ENCODE measurements around the gene TRPV3. TPM values are rescaled to one million over a fixed set of nuclear protein-coding genes. Genes with fewer than 3 reads are reported as not detected.

TRPV3 gene
- total RNA-seq, 3 donors from 2014 or later (not counting 1 experiment from before 2014, with no cell fraction given) = 5.6 to 10.3 (median 7.6) TPM

DNA sequence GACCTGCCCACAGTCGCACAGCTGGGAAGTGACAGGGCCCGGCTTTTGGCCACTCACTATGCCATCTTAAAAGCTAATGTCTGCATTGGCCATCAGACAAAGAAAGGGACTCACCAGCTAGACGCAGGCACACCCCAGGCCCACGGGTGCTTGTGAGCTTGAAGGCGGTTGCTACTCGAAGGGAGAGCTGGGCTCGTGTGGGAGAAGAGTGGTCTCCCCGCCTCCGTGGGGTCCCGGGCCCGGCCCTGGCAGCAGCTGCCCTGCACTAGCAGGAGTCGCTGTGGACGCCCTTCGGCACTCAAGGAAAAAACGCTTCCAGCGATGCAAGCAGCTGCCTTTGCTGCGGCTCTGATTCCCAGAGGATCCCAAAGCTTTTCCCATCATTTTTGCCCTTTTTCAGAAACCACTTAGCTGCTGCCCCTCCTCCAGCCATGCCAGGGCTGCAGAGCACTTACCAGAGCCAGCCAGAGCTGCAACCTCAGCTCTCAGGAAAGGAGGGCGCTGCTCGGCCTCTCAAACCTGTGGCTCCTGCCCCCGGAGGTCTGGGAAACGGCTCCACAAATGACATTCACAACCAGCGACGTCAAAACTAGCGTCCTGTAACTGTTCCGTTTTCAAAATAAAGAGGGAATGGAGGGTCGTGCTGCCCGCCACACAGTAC lies 39.3 kb upstream of the TRPV3 start:
- DNase-seq (no peak), ATAC-seq (no peak)
- intact Hi-C loops (cut with micrococcal nuclease) = no loop called here
- no peak overlapping the region for H3K27ac ChIP-seq (ENCODE audit: low read length)
- H3K36me3 ChIP-seq (ENCODE audit: control insufficient read depth, insufficient read depth, low read length) = no peaks in the 10 kb centered on the region
- TF ChIP-seq, protein P1, sequence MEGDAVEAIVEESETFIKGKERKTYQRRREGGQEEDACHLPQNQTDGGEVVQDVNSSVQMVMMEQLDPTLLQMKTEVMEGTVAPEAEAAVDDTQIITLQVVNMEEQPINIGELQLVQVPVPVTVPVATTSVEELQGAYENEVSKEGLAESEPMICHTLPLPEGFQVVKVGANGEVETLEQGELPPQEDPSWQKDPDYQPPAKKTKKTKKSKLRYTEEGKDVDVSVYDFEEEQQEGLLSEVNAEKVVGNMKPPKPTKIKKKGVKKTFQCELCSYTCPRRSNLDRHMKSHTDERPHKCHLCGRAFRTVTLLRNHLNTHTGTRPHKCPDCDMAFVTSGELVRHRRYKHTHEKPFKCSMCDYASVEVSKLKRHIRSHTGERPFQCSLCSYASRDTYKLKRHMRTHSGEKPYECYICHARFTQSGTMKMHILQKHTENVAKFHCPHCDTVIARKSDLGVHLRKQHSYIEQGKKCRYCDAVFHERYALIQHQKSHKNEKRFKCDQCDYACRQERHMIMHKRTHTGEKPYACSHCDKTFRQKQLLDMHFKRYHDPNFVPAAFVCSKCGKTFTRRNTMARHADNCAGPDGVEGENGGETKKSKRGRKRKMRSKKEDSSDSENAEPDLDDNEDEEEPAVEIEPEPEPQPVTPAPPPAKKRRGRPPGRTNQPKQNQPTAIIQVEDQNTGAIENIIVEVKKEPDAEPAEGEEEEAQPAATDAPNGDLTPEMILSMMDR (IDR thresholded peaks at IDR 0.05) = no peak
- no peak overlapping the region for H3K27ac Mint-ChIP-seq
- no peaks in the 10 kb centered on the region for H3K27me3 ChIP-seq (ENCODE audit: control insufficient read depth, insufficient read depth, low read length)
- no peaks in the 10 kb centered on the region for H3K27me3 Mint-ChIP-seq (ENCODE audit: low read depth in 2 of 2)
- H3K4me1 ChIP-seq (ENCODE audit: control insufficient read depth, insufficient read depth, low read length) = no peaks in the 10 kb centered on the region
- no peaks in the 10 kb centered on the region for H3K9me3 Mint-ChIP-seq
- no peak overlapping the region for H3K4me3 ChIP-seq (ENCODE audit: low read length)
- WGBS (ENCODE audit: insufficient coverage) = 96% methylated on average over 27 of the region's 27 CpGs
- no peaks in the 10 kb centered on the region for H3K4me1 Mint-ChIP-seq
- no peaks in the 10 kb centered on the region for H3K9me3 ChIP-seq (ENCODE audit: control insufficient read depth, insufficient read depth, low read length)
- no peak overlapping the region for H3K4me3 Mint-ChIP-seq
- no peaks in the 10 kb centered on the region for H3K36me3 Mint-ChIP-seq

DNA sequence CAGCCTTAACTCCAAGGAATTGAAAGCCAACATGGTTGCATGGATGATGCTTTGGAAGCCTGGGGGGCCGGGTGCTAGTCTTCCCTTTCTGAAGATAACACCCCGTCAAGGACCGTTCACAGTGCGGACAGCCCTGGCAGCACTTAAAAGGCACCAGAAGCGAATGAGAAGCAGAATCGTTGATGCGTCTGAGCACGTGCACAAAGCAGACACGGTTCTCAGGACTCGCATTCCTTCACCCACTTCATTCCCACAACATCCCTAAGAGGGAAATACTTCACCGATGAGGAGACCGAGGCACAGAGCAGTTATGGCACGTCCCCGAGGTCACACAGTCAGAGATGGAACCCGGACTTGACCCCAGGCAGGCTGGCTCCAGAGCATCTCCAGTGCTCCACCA lies 37.4 kb upstream of the TRPV3 start:
- WGBS (ENCODE audit: insufficient coverage) = 91% methylated on average over 15 of the region's 15 CpGs
- no peaks in the 10 kb centered on the region for H3K4me1 ChIP-seq (ENCODE audit: control insufficient read depth, insufficient read depth, low read length)
- H3K27ac ChIP-seq (ENCODE audit: low read length) = no peak overlapping the region
- H3K36me3 ChIP-seq (ENCODE audit: control insufficient read depth, insufficient read depth, low read length) = peaks cover 5% of the 10 kb centered on the region
- TF ChIP-seq, protein P1 (IDR thresholded peaks at IDR 0.05) = no peak
- no peaks in the 10 kb centered on the region for H3K9me3 ChIP-seq (ENCODE audit: control insufficient read depth, insufficient read depth, low read length)
- DNase-seq (no peak), ATAC-seq (no peak)
- intact Hi-C loops (cut with micrococcal nuclease) = no loop called here
- Mint-ChIP-seq H3K4me3 (no peak overlapping the region), H3K9me3 (no peaks in the 10 kb centered on the region), H3K27me3 (ENCODE audit: low read depth in 2 of 2) (no peaks in the 10 kb centered on the region), H3K4me1 (no peaks in the 10 kb centered on the region), H3K27ac (no peak overlapping the region), H3K36me3 (no peaks in the 10 kb centered on the region)
- H3K27me3 ChIP-seq (ENCODE audit: control insufficient read depth, insufficient read depth, low read length) = no peaks in the 10 kb centered on the region
- no peak overlapping the region for H3K4me3 ChIP-seq (ENCODE audit: low read length)

DNA sequence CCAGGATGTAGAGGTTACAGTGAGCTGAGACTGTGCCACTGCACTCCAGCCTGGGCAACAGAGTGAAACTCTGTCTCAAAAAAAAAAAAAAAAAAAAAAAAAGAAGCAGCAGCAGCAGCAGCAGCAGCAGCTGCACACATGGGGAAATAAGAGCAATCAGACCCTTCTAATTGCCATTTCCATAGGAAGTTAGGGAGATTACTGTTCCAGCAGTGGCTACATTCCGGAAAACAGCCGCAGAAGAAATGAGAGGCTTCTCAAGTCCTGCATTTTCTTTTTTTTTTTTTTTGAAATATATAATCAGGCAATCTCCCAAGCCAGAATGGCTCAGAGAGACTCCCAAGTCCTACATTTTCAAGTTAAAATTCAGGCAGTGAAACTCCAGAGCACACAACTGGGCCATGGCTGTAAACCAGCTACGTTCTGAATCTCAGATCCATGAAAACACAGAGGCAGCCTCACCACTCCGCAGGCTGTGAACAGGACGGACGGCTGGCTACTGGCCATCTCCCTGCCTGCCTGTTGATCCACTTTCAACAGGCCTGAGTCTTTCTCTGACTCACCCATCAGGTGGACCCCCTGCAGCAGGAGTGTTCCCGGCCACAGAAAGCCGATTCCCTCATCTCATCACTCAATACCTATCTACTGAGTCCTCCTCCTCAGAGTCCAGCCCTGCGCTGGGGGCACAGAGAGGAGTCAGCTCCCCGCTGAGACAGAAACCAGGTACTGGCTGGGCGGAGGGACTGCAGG lies 36.6 kb upstream of the TRPV3 start:
- H3K4me3 Mint-ChIP-seq = no peak overlapping the region
- Histone ChIP-seq H3K27ac (ENCODE audit: low read length) (no peak overlapping the region), H3K27me3 (ENCODE audit: control insufficient read depth, insufficient read depth, low read length) (no peaks in the 10 kb centered on the region), H3K4me3 (ENCODE audit: low read length) (no peak overlapping the region), H3K9me3 (ENCODE audit: control insufficient read depth, insufficient read depth, low read length) (no peaks in the 10 kb centered on the region), H3K36me3 (ENCODE audit: control insufficient read depth, insufficient read depth, low read length) (peaks cover 10% of the 10 kb centered on the region), H3K4me1 (ENCODE audit: control insufficient read depth, insufficient read depth, low read length) (no peaks in the 10 kb centered on the region)
- DNase-seq (no peak), ATAC-seq (no peak)
- 94% methylated on average over 11 of the region's 11 CpGs for WGBS (ENCODE audit: insufficient coverage)
- TF ChIP-seq, protein P1 (IDR thresholded peaks at IDR 0.05) = no peak
- no peaks in the 10 kb centered on the region for H3K36me3 Mint-ChIP-seq
- no peak overlapping the region for H3K27ac Mint-ChIP-seq
- H3K9me3 Mint-ChIP-seq = no peaks in the 10 kb centered on the region
- intact Hi-C loops (cut with micrococcal nuclease) = no loop called here
- H3K27me3 Mint-ChIP-seq (ENCODE audit: low read depth in 2 of 2) = no peaks in the 10 kb centered on the region
- H3K4me1 Mint-ChIP-seq = no peaks in the 10 kb centered on the region

Data from natural killer cell (primary cell).